SK-N-SH treated with all-trans-retinoic acid at 6 μM for 48 hours (cell line): ENCODE measurements around the gene RNASE12.

Experiments used
- ATAC-seq: fragments of 200-7000 bp; cut with Tn5 transposase; 3 replicates; pipeline ENCODE4 v1.9.1; 2020; ENCODE audit warnings: mild to moderate bottlenecking, moderate library complexity
- CREB5 ChIP-seq: fragments of 250-450 bp; sonication (Bioruptor Pico); IDR thresholded peaks from 2 replicates; pipeline ENCODE4 v1.5.1; 2020; ENCODE audit warnings: low read depth, mild to moderate bottlenecking, moderate library complexity
- CSDC2 ChIP-seq: fragments of 250-450 bp; sonication (Bioruptor Pico); IDR thresholded peaks from 2 replicates; pipeline ENCODE4 v1.5.0; 2020; ENCODE audit warnings: mild to moderate bottlenecking, moderate library complexity
- CSRNP3 ChIP-seq: fragments of 250-450 bp; sonication (Bioruptor Pico); IDR thresholded peaks from 2 replicates; pipeline ENCODE4 v1.5.1; 2021; ENCODE audit warnings: mild to moderate bottlenecking, moderate library complexity
- ESRRG ChIP-seq: fragments of 250-450 bp; sonication (Bioruptor Pico); IDR thresholded peaks from 2 replicates; pipeline ENCODE4 v1.6.1; 2021; ENCODE audit warnings: mild to moderate bottlenecking
- GLIS3 ChIP-seq: fragments of 250-450 bp; sonication (Bioruptor Pico); IDR thresholded peaks from 2 replicates; pipeline ENCODE4 v1.5.0; 2020; ENCODE audit warnings: mild to moderate bottlenecking, moderate library complexity
- ISL1 ChIP-seq: fragments of 250-450 bp; sonication (Bioruptor Pico); IDR thresholded peaks from 2 replicates; pipeline ENCODE4 v2.1.2; 2022; ENCODE audit warnings: mild to moderate bottlenecking, moderate library complexity
- OSR1 ChIP-seq: fragments of 250-450 bp; sonication (Bioruptor Pico); IDR thresholded peaks from 2 replicates; pipeline ENCODE4 v1.8.0; 2022; ENCODE audit warnings: moderate library complexity, mild to moderate bottlenecking, inconsistent platforms
- PATZ1 ChIP-seq: fragments of 250-450 bp; sonication (Bioruptor Pico); IDR thresholded peaks from 2 replicates; pipeline ENCODE4 v1.8.0; 2020; ENCODE audit warnings: mild to moderate bottlenecking, moderate library complexity, borderline replicate concordance
- POU6F1 ChIP-seq: fragments of 250-450 bp; sonication (Bioruptor Pico); IDR thresholded peaks from 2 replicates; pipeline ENCODE4 v1.8.0; 2021; ENCODE audit warnings: low read depth, mild to moderate bottlenecking, moderate library complexity, borderline replicate concordance
- PPARA ChIP-seq: fragments of 250-450 bp; sonication (Bioruptor Pico); IDR thresholded peaks from 2 replicates; pipeline ENCODE4 v1.5.0; 2020; ENCODE audit warnings: mild to moderate bottlenecking, borderline replicate concordance
- RARB ChIP-seq: fragments of 250-450 bp; sonication (Bioruptor Pico); IDR thresholded peaks from 2 replicates; pipeline ENCODE4 v1.8.0; 2021; ENCODE audit warnings: mild to moderate bottlenecking, moderate library complexity
- SNAI2 ChIP-seq: fragments of 250-450 bp; sonication (Bioruptor Pico); IDR thresholded peaks from 2 replicates; pipeline ENCODE4 v1.5.0; 2020; ENCODE audit warnings: mild to moderate bottlenecking, moderate library complexity
- TCF4 ChIP-seq: fragments of 250-450 bp; sonication (Bioruptor Pico); IDR thresholded peaks from 2 replicates; pipeline ENCODE4 v1.8.0; 2021; ENCODE audit warnings: mild to moderate bottlenecking, moderate library complexity, borderline replicate concordance
- TOX ChIP-seq: fragments of 250-450 bp; sonication (Bioruptor Pico); IDR thresholded peaks from 2 replicates; pipeline ENCODE4 v1.8.0; 2021; ENCODE audit warnings: mild to moderate bottlenecking, moderate library complexity, borderline replicate concordance
- TSHZ2 ChIP-seq: fragments of 250-450 bp; sonication (Bioruptor Pico); IDR thresholded peaks from 2 replicates; pipeline ENCODE4 v1.5.0; 2020; ENCODE audit warnings: mild to moderate bottlenecking, moderate library complexity
- ZC3H10 ChIP-seq: fragments of 250-450 bp; sonication (Bioruptor Pico); IDR thresholded peaks from 2 replicates; pipeline ENCODE4 v1.5.1; 2021; ENCODE audit warnings: mild to moderate bottlenecking, moderate library complexity
- ZFP3 ChIP-seq: fragments of 250-450 bp; sonication (Bioruptor Pico); IDR thresholded peaks from 2 replicates; pipeline ENCODE4 v1.5.0; 2020; ENCODE audit warnings: mild to moderate bottlenecking, moderate library complexity
- ZFP30 ChIP-seq: fragments of 450-650 bp; formaldehyde crosslinking; IDR thresholded peaks from 2 replicates; pipeline ENCODE4 v1.5.0; 2022; ENCODE audit warnings: mild to moderate bottlenecking, moderate library complexity
- ZNF565 ChIP-seq: fragments of 450-650 bp; formaldehyde crosslinking; conservative IDR thresholded peaks from 2 replicates; pipeline ENCODE4 v1.5.0; 2020; ENCODE audit warnings: low read depth, mild to moderate bottlenecking, moderate library complexity
- ZNF70 ChIP-seq: fragments of 450-650 bp; formaldehyde crosslinking; IDR thresholded peaks from 2 replicates; pipeline ENCODE4 v1.5.0; 2020; ENCODE audit warnings: mild to moderate bottlenecking, moderate library complexity
- ZNF8 ChIP-seq: fragments of 450-650 bp; formaldehyde crosslinking; IDR thresholded peaks from 2 replicates; pipeline ENCODE4 v1.5.0; 2020; ENCODE audit warnings: mild to moderate bottlenecking, moderate library complexity

The RNASE12 gene

GRCh38 chr14:20560961-20561360, 30.2 kb downstream of the RNASE12 start, which contains the start of gene RNASE9 (continued):
- no peak for TF ChIP-seq ISL1

- ATAC-seq, result no peak
- TF ChIP-seq POU6F1 (CRISPR knock-in tag) (no peak), TCF4 (no peak), ZFP3 (CRISPR knock-in tag) (no peak)
Observed at GRCh38 chr14:20559461-20559904, 31.7 kb downstream of the RNASE12 start.

GRCh38 chr14:20557212-20557542, 34.0 kb downstream of the RNASE12 start:
- no peak for TF ChIP-seq PATZ1 (CRISPR knock-in tag)
- TF ChIP-seq ZFP3 (CRISPR knock-in tag), result no peak
- no peak for TF ChIP-seq ZNF70 (CRISPR knock-in tag)
- no peak for TF ChIP-seq SNAI2 (CRISPR knock-in tag)
- no peak for TF ChIP-seq OSR1 (CRISPR knock-in tag)
- TF ChIP-seq CSRNP3, result no peak
- TF ChIP-seq RARB (CRISPR knock-in tag), result no peak
- TF ChIP-seq ZNF565 (CRISPR knock-in tag), result no peak
- no peak for TF ChIP-seq ZNF8 (CRISPR knock-in tag)
- no peak for TF ChIP-seq POU6F1 (CRISPR knock-in tag)
- no peak for TF ChIP-seq ISL1
- TF ChIP-seq CSDC2, result no peak
- TF ChIP-seq TCF4, result no peak
- no peak for TF ChIP-seq ZC3H10 (CRISPR knock-in tag)
- TF ChIP-seq TOX (CRISPR knock-in tag), result no peak
- TF ChIP-seq CREB5 (CRISPR knock-in tag), result no peak
- no peak for TF ChIP-seq ESRRG
- TF ChIP-seq PPARA (CRISPR knock-in tag), result no peak
- no peak for ATAC-seq

- ATAC-seq, result no peak
- TF ChIP-seq PPARA (CRISPR knock-in tag) (no peak), ZC3H10 (CRISPR knock-in tag) (no peak), ISL1 (no peak), ZFP30 (CRISPR knock-in tag) (no peak), GLIS3 (CRISPR knock-in tag) (no peak), CREB5 (CRISPR knock-in tag) (no peak), POU6F1 (CRISPR knock-in tag) (no peak), TCF4 (no peak), ZNF565 (CRISPR knock-in tag) (no peak), ESRRG (no peak), TSHZ2 (CRISPR knock-in tag) (no peak), ZFP3 (CRISPR knock-in tag) (no peak), RARB (CRISPR knock-in tag) (no peak), TOX (CRISPR knock-in tag) (no peak)
Observed at GRCh38 chr14:20556500-20557211, 34.5 kb downstream of the RNASE12 start.
